HPDE6-E6E7 (cell line): Measurements from ENCODE around the gene COL8A1.
A peak's percentile ranks its signal among the peaks of the same experiment; 100 is the strongest.

Experiments used
- DNase-seq: peaks from one replicate; pipeline ENCODE4 v3.0.0; 2011; ENCODE audit warnings: missing footprints; ENCODE audit errors: extremely low spot score

Gene COL8A1

DNA sequence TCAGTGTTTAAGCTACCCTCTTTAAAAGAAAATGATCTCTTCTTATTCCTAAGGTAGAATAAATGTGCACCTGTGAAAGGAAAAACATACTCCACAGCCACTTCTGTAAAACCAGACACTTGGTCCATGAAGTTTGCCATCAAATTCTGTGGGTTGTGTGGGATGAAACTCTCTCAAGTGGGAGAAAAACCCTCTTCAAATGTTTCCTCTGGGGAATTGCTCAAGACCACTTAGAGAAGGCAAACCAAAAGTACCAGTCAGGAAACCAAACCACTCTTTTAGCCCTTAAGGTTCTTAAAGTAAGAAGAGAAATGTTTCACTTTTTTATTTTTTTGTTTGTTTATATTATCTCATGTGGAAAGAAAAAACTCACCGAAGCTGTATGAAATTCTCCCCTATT is 1.2 kb downstream of the COL8A1 start:
- DNase-seq: no peak

DNA sequence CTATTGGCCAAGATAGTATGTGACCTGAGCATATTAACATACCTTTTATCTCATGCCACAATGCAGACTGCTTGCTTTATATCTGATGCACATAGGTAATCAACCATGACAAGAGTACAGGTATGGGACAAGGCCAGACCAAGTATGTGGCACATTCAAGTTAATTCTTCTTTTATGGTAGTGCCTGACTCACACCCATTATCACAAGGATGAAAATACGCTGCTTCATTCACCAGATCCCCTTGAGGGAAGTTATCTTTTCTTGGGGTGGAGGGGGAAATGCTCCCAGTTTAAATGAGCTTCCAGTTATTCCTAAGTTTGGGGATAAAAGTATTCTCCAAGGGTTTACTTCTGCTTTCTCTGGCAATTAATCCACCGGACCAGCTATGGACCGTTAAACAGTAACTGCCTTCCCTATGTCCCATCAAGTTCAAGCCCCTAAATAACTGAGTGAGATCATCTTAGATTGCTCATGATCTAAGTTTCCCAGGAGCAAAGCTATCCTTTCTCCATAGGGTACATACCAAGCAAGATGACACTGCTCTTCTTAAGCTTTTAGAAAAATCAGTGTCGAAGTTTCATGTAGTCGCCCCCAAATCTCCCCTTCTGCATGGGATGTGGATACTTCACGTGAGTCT is 1.9 kb downstream of the COL8A1 start:
- DNase-seq: no peak

DNA sequence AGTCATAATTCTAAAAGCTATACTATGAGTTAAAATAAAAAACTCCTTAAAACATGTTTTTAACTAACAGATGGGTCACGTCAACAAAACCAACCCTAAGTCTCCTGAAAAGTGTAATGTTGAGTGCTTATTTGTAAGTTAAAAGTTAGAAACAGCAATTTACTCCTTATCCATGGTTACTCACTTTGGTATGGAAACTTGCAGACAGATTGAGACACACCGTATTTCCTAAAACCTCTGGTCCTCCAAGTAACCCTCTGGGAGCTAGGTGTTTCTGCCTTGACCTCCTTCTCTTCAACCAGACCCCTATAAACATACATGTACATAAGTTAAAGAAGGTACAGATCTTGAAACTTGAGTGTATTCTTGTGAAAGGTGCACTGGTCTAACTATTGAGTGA is 3.1 kb downstream of the COL8A1 start:
- DNase-seq: no peak

DNA sequence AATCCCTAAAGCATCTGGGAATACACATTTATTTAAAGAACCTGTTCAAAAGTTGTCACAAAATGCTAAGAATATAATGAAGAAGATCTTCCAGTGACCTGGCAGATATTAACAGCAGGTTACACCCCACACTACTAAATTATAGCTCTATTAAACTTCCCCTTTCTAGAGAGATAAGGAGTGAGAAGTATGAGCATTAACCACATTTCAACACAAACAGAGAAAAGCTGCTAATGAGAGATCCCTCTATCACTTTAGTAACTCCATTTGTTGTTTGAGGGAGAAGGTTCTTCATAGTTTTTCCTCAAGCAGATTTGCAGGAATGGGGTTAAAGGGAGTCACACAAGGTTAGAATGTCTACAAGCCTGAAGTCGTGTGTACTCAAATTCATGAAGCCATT is 3.6 kb downstream of the COL8A1 start:
- no peak for DNase-seq

DNA sequence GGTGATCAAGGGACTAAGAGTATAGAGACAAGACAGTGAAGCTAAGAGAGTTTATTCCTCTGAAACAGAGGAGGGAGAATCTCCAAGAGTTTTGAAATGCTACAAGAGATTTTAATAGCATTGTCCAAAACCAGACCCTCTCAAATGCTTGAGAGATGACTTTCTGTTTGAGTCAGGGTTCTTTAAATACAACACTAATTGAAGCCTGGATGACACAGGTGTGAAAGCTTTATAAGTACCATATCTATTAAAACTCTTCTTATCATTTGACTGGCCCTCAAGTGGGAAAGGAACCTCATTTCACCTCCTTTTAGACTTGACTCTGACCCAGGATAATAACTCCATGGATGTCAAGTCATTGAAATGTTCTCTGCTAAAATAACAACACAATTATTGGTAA is 5.6 kb downstream of the COL8A1 start:
- no peak for DNase-seq

DNA sequence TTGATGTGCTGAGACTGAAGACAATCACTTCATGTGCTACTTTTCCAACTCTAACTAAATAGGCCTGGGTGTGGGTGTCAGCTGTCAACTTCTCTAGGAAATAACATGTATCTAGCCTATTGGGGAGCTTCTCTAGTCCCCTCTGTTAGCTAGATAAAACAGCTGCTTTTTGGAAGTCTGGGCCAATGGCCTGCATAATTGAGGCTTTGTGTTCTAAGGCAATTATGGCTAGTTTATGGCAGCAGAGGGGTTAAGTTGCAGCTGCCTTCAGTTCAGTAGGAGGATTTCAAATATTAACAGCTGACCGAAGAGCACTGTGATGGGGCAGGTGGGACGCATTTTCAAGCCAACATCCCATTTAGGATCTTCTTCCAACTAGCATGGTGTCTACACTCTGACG is 6.4 kb downstream of the COL8A1 start:
- no peak for DNase-seq

DNA sequence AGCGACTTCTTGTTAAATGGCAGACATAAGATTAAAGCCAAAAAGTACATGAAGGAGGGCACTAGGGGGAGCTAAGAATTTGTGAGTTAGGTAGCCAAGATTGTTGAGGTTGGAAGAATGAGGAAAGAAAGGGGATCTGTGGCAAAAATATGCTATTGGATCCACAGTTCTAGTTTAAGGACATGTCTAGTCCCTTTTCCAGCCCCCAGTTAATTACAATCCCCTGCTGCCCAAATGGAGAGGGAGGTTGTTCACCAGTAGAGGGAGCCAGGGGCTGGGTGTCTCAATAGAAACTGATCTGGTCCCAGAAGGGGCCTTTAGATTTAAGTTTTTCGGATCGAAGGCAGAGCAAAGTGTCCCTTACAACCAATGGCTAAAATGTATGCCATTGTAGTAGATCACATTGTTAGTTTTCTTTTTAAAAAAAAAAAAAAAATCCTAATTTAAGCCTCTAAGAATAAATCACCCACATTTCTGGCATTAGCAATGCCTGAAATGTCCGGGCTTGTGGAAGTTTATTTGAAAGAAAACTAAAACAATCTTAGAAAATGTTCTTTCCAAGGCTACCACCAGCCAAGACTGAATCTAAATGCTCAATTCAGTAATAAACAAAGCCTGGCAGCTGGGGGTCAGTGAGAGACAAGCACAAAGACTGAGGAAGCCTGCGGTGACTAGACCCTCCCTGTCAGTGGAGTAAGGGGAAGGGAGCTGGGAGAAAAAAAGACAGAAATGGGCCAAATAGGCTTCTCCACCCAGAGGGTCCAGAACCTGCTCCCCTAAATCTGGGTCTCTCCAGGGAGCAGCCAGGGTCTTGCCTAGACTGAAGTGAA is 7.1 kb downstream of the COL8A1 start:
- no peak for DNase-seq

DNA sequence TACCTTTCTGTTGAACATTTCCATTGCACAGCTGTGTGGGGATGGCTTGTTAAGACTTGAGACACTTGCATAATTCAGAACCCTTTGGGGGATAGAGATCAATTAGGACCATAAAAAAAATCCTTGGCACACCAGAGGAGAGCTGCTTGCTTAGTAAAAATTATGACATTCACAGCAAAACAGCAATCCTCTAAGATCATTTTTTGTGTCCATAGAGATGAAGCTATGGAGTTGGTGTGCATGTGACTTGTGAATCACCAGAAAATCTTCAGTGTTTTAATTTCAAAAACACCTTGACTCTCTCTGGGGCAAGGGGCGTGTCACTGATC is 7.7 kb downstream of the COL8A1 start:
- DNase-seq: no peak

DNA sequence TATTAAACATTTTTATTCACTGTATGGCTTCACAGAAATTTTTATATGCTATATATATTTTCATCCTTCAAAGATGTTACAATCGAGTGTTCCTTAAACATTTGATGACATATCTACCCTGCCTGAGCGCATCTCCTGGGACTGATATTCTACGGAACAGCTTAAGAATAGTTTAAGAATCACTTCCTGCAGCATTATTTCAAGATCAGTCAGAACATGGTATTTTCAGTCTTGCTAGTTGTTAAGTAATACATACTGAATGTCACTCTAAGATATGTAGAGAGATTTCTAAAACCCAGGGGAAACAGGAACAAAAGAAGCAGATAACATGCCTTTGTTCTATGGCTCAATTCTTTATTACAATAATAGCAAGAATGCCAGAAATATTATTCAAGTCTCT is 8.7 kb downstream of the COL8A1 start:
- no peak for DNase-seq

DNA sequence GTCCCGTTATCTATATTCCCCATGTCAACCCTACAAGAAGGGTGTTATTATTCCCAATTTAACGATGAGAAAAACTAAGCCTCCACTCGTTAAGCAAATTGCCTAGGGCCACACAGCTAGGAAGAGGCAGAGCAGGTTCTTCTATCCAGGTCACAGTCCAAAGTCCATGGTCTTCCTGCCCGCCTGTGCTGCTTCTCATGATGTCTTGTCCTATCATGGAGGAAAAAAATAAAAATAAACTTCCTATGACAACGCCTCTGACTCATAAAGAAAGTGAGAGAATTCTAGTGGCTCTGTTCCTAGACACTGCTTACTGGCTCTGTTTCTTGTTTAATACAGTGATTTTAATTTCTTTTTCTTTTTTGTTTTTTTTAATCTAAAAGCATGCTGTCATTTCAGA is 9.7 kb downstream of the COL8A1 start:
- peak; percentile 23 for DNase-seq

DNA sequence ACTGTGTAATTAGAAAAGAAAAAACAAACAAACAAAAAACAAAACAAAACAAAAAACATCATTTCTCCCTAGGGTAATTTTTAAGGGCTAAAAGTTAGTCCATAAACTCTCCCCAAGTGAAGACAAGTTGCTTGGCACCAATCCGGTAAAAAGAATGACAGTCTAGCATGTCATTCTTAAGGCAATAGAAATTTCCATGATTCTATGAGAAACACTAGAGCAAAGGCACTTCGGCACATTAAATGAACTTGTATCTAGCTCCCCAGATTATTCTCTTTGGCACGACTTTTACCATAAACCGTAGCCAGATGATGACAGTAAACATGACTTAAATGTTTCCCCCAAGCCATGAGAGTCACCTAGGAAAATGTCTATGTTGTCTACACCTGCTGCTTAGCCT is 10.1 kb downstream of the COL8A1 start:
- no peak for DNase-seq

DNA sequence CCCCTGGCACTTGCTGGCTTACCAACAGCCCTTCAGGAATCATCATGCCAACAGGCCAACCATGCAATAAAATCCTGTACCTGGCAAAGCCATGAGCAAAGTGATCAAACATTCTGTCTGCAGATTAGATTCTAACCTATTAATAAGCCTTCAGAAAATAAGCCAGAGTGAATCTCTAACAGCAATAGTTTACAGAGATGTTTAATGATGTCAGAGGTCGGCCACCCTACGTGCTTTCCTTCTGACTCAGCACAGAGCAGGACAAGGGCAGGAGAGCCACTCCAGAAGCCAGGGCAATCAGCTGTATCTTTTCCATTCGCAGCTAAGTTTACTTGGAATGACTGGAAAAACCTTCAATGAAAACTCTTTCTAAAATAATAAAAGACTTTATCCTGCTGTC is 13.1 kb downstream of the COL8A1 start:
- no peak for DNase-seq

DNA sequence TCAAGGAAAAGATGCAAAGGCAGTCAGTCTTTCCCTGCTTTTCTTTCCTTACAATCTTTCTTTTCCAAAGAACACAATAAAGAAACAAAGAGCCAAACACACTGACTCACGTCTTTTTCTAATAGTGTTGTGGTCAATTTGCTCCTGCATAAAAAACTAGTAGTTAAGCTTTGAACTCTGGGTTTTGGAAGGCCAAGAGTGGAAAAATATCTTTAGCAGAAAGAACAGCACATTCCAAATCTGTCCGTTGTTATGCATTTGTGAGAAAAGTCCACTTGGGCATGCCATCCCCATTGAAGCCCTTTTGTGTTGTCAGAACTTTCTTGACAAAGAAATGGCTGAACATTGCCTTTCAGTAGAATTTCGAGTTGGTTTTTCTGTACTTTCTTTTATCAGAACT is 18.2 kb downstream of the COL8A1 start:
- no peak for DNase-seq

DNA sequence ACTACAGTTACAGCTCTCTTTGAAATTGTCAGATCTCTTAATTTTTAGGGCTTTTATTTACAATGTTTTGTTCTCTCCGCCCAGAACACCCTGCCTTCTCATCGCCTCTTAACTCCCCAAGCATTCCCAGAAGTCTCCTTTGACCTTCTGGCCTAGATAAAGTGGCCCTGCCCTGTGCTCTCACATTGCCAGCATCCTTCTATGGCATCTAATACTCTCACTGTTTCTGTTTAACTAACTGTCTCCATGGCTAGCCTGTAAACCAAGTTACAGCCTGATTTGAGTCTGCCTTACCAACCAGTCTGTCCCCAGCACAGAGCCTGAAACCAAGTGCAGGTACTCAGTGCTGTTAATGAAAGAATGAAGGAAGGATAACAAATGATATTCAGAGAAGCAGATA is 19.9 kb downstream of the COL8A1 start:
- DNase-seq: no peak

DNA sequence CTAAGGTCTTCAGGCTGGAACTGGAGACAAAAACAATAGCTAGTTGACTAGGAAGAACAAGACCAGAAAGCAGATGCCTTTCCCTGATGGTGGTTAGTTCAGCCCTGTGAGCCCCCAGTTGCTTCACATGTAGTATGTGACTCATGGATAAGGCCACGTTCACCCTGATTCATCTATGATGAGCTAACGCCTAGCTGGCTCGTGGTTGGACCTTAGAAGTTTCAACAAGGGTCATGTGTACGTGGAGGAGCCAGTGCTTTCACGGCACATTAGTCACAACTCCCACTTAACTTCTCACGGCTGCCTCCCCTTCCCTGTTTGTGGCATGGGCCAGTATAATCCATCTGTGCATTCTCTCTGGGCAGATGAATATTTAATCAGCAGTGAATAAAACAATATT is 20.6 kb downstream of the COL8A1 start:
- peak; percentile 77 for DNase-seq

DNA sequence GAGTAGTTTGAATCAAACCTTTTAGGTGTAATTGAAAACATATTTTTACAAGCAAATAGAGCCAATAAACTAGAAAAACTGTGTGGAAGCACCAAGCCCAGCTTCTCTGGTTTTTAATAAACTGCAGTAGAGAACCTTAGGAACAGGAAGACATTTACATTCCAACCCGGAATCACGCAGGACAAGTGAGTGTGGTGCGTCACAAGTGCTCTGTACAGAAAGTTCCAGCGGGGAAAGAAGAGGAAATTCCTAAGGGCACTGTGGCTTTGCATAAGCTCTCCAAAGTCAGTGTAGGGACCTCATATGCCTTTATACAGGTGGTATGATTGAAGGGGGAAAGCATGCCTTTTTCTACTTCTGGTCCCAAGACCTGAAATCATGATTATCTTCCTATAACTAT is 21.6 kb downstream of the COL8A1 start:
- no peak for DNase-seq

DNA sequence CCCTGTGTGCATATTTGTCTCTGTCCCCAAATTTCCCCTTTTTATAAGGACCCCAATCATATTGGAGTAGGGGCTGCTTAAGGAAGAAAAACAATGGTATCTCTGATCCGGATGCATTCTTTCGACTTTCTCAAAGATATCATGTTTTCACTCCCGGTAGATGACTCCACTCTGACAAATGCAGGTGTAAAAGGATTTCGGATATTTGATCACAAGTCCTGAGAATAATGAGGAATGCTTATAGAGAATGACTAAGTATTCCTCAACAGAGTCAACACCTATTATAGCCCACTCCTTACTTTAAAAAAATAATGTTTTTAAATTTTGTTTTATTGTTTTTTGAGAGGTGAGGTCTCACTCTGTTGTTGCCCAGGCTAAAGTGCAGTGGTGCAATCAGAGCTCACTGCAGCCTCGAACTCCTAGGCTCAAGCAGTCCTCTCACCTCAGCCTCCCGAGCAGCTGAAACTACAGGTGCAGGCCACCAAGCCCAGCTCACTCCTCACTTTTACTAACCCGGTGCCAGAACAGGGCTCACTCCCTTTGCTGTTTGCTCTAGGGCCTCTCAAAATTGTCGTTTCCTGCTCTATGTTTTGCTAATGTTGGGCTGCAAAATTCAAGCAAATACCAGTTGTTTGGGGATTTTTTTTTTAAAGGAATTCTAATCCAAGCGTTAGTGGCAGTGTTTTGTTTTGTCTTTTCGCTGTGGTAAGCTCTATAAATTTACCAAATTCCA is 24.6 kb downstream of the COL8A1 start:
- peak; percentile 32 for DNase-seq

DNA sequence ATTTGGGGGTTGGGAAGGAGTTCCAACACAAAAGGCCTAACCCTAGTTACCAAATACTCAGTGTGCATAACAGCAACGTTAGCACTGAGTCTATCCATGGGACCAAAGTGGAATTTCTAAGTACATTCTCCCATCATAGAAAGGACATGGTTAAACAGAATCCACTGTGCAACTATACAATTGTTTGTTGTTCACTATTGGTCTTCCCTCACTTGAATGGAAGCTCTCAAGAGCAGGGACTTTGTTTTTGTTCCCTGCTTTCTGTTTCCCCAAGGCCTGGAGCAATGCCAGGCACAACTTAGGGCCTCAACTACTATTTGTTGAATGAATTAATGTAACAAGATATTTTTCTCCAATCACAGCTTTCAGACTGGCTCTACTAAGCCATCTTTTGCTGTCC is 25.6 kb downstream of the COL8A1 start:
- DNase-seq: no peak

DNA sequence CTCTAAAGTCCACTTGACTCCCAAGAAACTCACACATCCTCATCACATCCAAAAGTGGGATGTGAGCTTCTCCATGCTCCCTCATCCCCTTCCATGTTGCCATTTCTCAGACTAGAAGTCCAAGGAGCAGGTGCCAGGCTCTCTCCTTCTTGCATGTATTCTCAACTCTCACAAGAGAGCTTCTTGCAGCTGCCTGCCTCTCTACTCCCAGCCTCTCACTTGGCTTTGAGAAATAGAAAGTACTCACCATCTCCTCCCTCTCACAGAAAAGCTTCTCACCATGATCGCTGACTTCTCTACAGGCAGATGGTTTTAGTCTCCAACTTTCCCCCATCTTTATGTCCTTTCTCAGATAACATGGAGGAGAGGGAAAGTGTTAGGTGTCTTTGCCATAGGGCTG is 26.6 kb downstream of the COL8A1 start:
- no peak for DNase-seq

DNA sequence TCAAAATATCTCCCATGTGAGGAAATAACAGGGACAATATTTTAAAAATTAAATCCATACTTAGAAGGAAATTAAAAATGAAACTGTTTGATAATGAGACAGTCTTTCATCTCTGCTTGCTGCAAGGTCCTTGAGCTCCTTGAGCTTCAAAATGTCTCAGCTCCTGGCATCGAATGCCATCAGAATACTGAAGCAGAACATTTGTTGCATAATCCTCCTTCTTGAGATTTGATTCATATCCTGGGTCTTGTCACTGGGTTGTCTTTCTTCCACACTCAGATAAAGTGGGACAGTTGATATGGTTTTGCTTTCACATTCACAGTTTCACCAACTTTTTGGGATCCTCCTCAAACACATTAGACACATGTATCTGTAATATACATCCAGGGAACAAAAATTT is 27.8 kb downstream of the COL8A1 start:
- DNase-seq: no peak

DNA sequence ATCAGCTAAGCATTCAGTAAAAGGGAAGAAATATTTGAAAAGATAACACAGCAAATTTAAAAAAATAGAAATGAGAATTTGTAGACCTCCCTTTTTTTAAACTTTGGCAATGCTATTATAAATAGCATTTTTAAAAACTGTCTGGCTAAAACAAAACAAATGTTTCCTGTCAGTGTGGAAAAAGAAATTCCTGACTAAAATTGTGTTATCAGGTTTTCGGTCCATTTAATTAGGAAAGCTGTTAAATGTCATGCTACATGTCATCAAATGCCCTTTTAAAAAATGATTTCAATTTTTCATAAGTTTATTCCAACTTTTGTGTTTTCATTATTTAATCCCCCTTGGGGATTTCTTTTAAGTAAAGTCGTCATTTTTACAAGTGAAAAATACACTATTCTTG is 29.6 kb downstream of the COL8A1 start:
- no peak for DNase-seq

DNA sequence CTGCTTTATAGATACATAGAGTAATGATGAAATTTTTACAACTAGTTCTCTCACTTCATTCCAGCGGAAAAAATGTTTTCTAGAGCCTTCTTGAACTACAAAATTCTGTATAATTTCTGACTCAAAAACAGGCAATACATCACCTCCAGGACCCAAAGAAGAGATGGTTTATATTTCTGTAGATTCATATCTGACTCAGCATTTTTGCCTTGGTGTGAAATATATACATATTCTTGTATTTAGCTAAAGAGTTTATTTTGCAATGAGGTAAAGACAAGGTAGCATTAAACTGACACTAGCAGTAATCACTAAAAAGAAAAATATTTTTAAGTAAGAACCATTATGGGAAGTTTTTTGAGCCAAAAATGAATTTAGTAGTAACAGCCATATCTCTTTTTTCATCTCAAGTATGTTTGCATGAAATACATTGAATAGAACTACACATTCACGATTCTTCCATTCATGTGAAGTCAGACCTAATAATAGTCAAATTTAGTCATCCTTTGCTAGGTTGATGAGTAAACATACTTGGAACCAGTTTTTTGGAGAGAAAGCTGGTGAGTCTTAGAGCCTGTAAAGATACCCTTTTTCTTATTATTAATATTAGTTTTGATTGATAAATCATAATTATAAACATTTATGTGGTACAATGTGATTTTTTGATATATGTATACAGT is 31.6 kb downstream of the COL8A1 start:
- DNase-seq: no peak

DNA sequence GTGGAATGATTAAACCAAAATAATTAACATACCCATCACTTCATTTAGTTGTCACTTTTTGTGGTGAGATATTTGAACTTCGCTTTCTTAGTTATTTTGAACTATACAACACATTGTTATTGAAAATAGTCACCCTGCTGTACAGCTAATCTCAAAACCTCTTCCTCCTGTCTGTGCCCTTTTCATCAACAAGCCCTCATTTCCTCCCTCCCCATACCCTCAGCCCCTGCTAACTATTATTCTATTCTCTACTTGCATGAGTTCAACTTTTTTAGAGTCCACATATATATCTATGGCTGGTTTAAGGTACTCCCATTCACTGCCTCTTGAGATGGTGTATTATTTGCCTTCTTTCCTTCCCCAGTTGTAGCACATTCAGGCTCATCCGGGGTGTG is 32.2 kb downstream of the COL8A1 start:
- no peak for DNase-seq
